SU-DHL-6 (cell line): ENCODE results near the gene ADH7.

Experiments
- H2AFZ ChIP-seq: fragments of 200-600 bp; sonication (generic); 2 replicates; pipeline ENCODE4 v1.6.1; 2014; ENCODE audit warnings: low read depth, mild to moderate bottlenecking, moderate library complexity, mixed read lengths, antibody characterized with exemption, low read length; ENCODE audit not compliant: severe bottlenecking
- H3F3A ChIP-seq: fragments of 200-600 bp; shearing (Covaris generic); 2 replicates; pipeline ENCODE4 v1.6.0; 2016; ENCODE audit warnings: antibody characterized with exemption, mild to moderate bottlenecking; ENCODE audit not compliant: insufficient read depth
- H3K27ac ChIP-seq: fragments of 200-600 bp; sonication (generic); 2 replicates; pipeline ENCODE4 v1.5.1; 2016; ENCODE audit warnings: low read depth, mild to moderate bottlenecking, low read length, moderate library complexity, mixed read lengths
- H3K27me3 ChIP-seq: fragments of 200-600 bp; sonication (generic), shearing (Covaris generic); 2 replicates; pipeline ENCODE4 v1.6.0; 2014; ENCODE audit warnings: mild to moderate bottlenecking, low read length
- H3K36me3 ChIP-seq: fragments of 200-600 bp; sonication (generic); 2 replicates; pipeline ENCODE4 v1.6.1; 2014; ENCODE audit warnings: mild to moderate bottlenecking, low read length, mixed read lengths
- H3K4me2 ChIP-seq: fragments of 300-600, 200-600 bp; shearing (Covaris generic), sonication (generic); 2 replicates; pipeline ENCODE4 v1.6.0; 2014; ENCODE audit warnings: low read length, low read depth, mild to moderate bottlenecking; ENCODE audit not compliant: poor library complexity, severe bottlenecking
- H3K4me3 ChIP-seq: fragments of 200-600 bp; sonication (generic); 2 replicates; pipeline ENCODE4 v1.5.1; 2014; ENCODE audit warnings: antibody characterized with exemption, low read length, mild to moderate bottlenecking, mixed read lengths; ENCODE audit not compliant: insufficient read depth, poor library complexity, severe bottlenecking
- H3K79me2 ChIP-seq: fragments of 200-600 bp; sonication (generic); 2 replicates; pipeline ENCODE4 v1.6.1; 2014; ENCODE audit warnings: mild to moderate bottlenecking, low read length, moderate library complexity; ENCODE audit not compliant: insufficient read depth
- H3K9ac ChIP-seq: fragments of 200-600 bp; sonication (generic); 2 replicates; pipeline ENCODE4 v1.7.0; 2014; ENCODE audit warnings: mild to moderate bottlenecking, low read length
- H3K9me2 ChIP-seq: fragments of 200-600 bp; sonication (generic); replicated peaks from 2 replicates; pipeline ENCODE4 v1.6.1; 2014; ENCODE audit warnings: low read length; ENCODE audit not compliant: insufficient read depth
- H3K9me3 ChIP-seq: fragments of 200-600 bp; sonication (generic); 2 replicates; pipeline ENCODE4 v1.6.1; 2014; ENCODE audit warnings: low read length, mixed read lengths; ENCODE audit not compliant: insufficient read depth
- H4K20me1 ChIP-seq: fragments of 200-600 bp; sonication (generic); 2 replicates; pipeline ENCODE4 v1.6.1; 2014; ENCODE audit warnings: low read depth, mild to moderate bottlenecking, antibody characterized with exemption, low read length, moderate library complexity, mixed read lengths
- EZH2phosphoT487 ChIP-seq: fragments of 200-600 bp; sonication (generic), shearing (Covaris generic); conservative IDR thresholded peaks from 2 replicates; pipeline ENCODE4 v1.6.1; 2018; ENCODE audit warnings: mild to moderate bottlenecking, antibody characterized with exemption, low read length, moderate library complexity, mixed read lengths
- TF ChIP-seq, protein P1 (sequence below): fragments of 200-600 bp; sonication (generic); IDR thresholded peaks from one replicate; pipeline ENCODE4 v1.5.1; 2017; ENCODE audit warnings: antibody characterized with exemption, mild to moderate bottlenecking, low read length, moderate library complexity; ENCODE audit not compliant: insufficient read depth, poor library complexity, severe bottlenecking

ADH7 gene

DNA sequence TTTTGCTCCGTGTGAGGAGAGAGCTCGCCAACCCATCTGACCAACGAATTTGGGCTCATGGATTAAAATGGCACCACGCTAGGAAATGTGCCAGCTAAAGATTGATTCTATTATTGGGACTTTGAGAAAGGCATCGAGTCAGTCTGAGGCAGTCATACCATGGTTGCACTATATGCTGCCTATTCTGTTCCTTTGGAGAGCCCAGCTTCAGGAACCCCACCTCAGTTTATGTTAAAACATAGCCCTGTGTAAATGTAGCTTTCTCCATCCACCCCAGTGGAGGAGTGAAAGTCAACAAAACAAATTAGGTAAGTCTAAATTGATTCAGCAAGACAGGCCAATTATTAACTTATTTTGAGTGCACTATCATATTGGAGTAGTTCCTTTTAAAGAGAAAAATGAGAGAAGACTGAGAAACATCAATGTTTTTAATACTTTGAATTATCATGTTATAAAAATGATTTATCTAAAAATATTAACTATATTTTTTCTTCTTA is 24.5 kb upstream of the ADH7 start:
- TF ChIP-seq, protein P1, sequence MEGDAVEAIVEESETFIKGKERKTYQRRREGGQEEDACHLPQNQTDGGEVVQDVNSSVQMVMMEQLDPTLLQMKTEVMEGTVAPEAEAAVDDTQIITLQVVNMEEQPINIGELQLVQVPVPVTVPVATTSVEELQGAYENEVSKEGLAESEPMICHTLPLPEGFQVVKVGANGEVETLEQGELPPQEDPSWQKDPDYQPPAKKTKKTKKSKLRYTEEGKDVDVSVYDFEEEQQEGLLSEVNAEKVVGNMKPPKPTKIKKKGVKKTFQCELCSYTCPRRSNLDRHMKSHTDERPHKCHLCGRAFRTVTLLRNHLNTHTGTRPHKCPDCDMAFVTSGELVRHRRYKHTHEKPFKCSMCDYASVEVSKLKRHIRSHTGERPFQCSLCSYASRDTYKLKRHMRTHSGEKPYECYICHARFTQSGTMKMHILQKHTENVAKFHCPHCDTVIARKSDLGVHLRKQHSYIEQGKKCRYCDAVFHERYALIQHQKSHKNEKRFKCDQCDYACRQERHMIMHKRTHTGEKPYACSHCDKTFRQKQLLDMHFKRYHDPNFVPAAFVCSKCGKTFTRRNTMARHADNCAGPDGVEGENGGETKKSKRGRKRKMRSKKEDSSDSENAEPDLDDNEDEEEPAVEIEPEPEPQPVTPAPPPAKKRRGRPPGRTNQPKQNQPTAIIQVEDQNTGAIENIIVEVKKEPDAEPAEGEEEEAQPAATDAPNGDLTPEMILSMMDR = no peak
- TF ChIP-seq EZH2phosphoT487 = no peak
- Histone ChIP-seq H2AFZ (no peak overlapping the region), H3F3A (no peaks in the 10 kb centered on the region), H3K27me3 (no peaks in the 10 kb centered on the region), H4K20me1 (no peaks in the 10 kb centered on the region), H3K4me2 (no peak overlapping the region), H3K9me3 (no peaks in the 10 kb centered on the region), H3K36me3 (no peaks in the 10 kb centered on the region), H3K9me2 (no peaks in the 10 kb centered on the region), H3K4me3 (no peak overlapping the region), H3K27ac (no peak overlapping the region), H3K9ac (no peak overlapping the region), H3K79me2 (no peaks in the 10 kb centered on the region)

DNA sequence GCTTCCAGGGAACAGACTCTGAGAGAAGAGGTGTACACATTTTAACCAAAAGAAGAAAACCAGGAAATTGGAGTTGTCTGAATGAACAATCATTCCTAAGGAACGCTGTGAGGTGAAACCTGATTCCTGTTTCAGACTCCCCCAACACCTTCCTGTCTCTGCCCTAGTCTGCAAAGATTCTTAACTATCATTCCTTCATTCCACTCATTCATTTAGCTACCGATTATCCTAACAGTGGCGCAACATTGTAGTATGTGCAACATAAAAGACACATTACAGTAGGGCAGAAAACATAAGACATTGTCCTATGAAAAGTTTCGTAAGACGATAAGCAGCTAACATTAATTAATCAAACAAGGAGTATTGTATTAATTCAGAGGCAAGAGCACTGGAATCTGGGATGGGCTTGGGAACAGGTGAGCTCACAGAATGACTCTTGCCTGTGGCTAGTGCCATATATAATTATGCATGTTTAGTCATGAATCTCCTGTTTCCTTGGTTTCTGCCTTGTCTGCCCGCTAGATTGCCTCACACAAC is 23.8 kb upstream of the ADH7 start:
- Histone ChIP-seq H3K27me3 (no peaks in the 10 kb centered on the region), H2AFZ (no peak overlapping the region), H3K4me2 (no peak overlapping the region), H3K9me2 (no peaks in the 10 kb centered on the region), H3K9ac (no peak overlapping the region), H3K27ac (no peak overlapping the region), H4K20me1 (no peaks in the 10 kb centered on the region), H3K36me3 (no peaks in the 10 kb centered on the region), H3F3A (no peaks in the 10 kb centered on the region), H3K9me3 (no peaks in the 10 kb centered on the region), H3K4me3 (no peak overlapping the region), H3K79me2 (no peaks in the 10 kb centered on the region)
- TF ChIP-seq EZH2phosphoT487 = no peak
- TF ChIP-seq, protein P1 = no peak

DNA sequence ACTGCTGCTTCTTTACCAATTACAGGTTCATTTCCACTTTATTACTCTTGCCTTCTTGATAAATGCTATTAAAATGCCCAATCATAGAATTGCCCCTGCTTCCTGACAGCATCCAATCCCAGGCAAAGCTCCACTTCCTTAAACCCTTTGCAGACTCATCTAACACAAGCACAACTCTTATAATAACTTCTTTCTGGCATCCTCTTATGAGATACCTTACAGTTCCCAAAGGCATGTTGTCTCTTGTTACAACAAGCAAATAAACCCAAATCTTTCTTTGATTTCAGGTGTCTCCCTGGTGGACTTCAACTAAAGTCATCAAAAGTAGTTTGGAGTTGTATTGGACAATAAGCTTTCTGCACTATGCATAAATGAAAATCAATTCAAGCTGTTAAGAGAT is 22.5 kb upstream of the ADH7 start:
- TF ChIP-seq, protein P1 = no peak
- TF ChIP-seq EZH2phosphoT487 = no peak
- no peaks in the 10 kb centered on the region for H3K9me2 ChIP-seq
- no peak overlapping the region for H3K27ac ChIP-seq
- no peaks in the 10 kb centered on the region for H3K36me3 ChIP-seq
- no peak overlapping the region for H3K9ac ChIP-seq
- H4K20me1 ChIP-seq = no peaks in the 10 kb centered on the region
- H3K79me2 ChIP-seq = no peaks in the 10 kb centered on the region
- no peaks in the 10 kb centered on the region for H3K9me3 ChIP-seq
- no peak overlapping the region for H3K4me3 ChIP-seq
- no peaks in the 10 kb centered on the region for H3K27me3 ChIP-seq
- no peak overlapping the region for H2AFZ ChIP-seq
- H3K4me2 ChIP-seq = no peak overlapping the region
- no peaks in the 10 kb centered on the region for H3F3A ChIP-seq
